SU-DHL-6 (cell line): ENCODE measurements around the gene TBC1D22A.

Experiments used
- H2AFZ ChIP-seq: fragments of 200-600 bp; sonication (generic); 2 replicates; pipeline ENCODE4 v1.6.1; 2014; ENCODE audit warnings: low read depth, mild to moderate bottlenecking, moderate library complexity, mixed read lengths, antibody characterized with exemption, low read length; ENCODE audit not compliant: severe bottlenecking
- H3F3A ChIP-seq: fragments of 200-600 bp; shearing (Covaris generic); 2 replicates; pipeline ENCODE4 v1.6.0; 2016; ENCODE audit warnings: antibody characterized with exemption, mild to moderate bottlenecking; ENCODE audit not compliant: insufficient read depth
- H3K27ac ChIP-seq: fragments of 200-600 bp; sonication (generic); 2 replicates; pipeline ENCODE4 v1.5.1; 2016; ENCODE audit warnings: low read depth, mild to moderate bottlenecking, low read length, moderate library complexity, mixed read lengths
- H3K27me3 ChIP-seq: fragments of 200-600 bp; sonication (generic), shearing (Covaris generic); 2 replicates; pipeline ENCODE4 v1.6.0; 2014; ENCODE audit warnings: mild to moderate bottlenecking, low read length
- H3K36me3 ChIP-seq: fragments of 200-600 bp; sonication (generic); 2 replicates; pipeline ENCODE4 v1.6.1; 2014; ENCODE audit warnings: mild to moderate bottlenecking, low read length, mixed read lengths
- H3K4me2 ChIP-seq: fragments of 300-600, 200-600 bp; shearing (Covaris generic), sonication (generic); 2 replicates; pipeline ENCODE4 v1.6.0; 2014; ENCODE audit warnings: low read length, low read depth, mild to moderate bottlenecking; ENCODE audit not compliant: poor library complexity, severe bottlenecking
- H3K4me3 ChIP-seq: fragments of 200-600 bp; sonication (generic); 2 replicates; pipeline ENCODE4 v1.5.1; 2014; ENCODE audit warnings: antibody characterized with exemption, low read length, mild to moderate bottlenecking, mixed read lengths; ENCODE audit not compliant: insufficient read depth, poor library complexity, severe bottlenecking
- H3K79me2 ChIP-seq: fragments of 200-600 bp; sonication (generic); 2 replicates; pipeline ENCODE4 v1.6.1; 2014; ENCODE audit warnings: mild to moderate bottlenecking, low read length, moderate library complexity; ENCODE audit not compliant: insufficient read depth
- H3K9ac ChIP-seq: fragments of 200-600 bp; sonication (generic); 2 replicates; pipeline ENCODE4 v1.7.0; 2014; ENCODE audit warnings: mild to moderate bottlenecking, low read length
- H3K9me2 ChIP-seq: fragments of 200-600 bp; sonication (generic); replicated peaks from 2 replicates; pipeline ENCODE4 v1.6.1; 2014; ENCODE audit warnings: low read length; ENCODE audit not compliant: insufficient read depth
- H3K9me3 ChIP-seq: fragments of 200-600 bp; sonication (generic); 2 replicates; pipeline ENCODE4 v1.6.1; 2014; ENCODE audit warnings: low read length, mixed read lengths; ENCODE audit not compliant: insufficient read depth
- H4K20me1 ChIP-seq: fragments of 200-600 bp; sonication (generic); 2 replicates; pipeline ENCODE4 v1.6.1; 2014; ENCODE audit warnings: low read depth, mild to moderate bottlenecking, antibody characterized with exemption, low read length, moderate library complexity, mixed read lengths
- EZH2phosphoT487 ChIP-seq: fragments of 200-600 bp; sonication (generic), shearing (Covaris generic); conservative IDR thresholded peaks from 2 replicates; pipeline ENCODE4 v1.6.1; 2018; ENCODE audit warnings: mild to moderate bottlenecking, antibody characterized with exemption, low read length, moderate library complexity, mixed read lengths
- TF ChIP-seq, protein P1 (sequence below): fragments of 200-600 bp; sonication (generic); IDR thresholded peaks from one replicate; pipeline ENCODE4 v1.5.1; 2017; ENCODE audit warnings: antibody characterized with exemption, mild to moderate bottlenecking, low read length, moderate library complexity; ENCODE audit not compliant: insufficient read depth, poor library complexity, severe bottlenecking

The TBC1D22A gene

DNA sequence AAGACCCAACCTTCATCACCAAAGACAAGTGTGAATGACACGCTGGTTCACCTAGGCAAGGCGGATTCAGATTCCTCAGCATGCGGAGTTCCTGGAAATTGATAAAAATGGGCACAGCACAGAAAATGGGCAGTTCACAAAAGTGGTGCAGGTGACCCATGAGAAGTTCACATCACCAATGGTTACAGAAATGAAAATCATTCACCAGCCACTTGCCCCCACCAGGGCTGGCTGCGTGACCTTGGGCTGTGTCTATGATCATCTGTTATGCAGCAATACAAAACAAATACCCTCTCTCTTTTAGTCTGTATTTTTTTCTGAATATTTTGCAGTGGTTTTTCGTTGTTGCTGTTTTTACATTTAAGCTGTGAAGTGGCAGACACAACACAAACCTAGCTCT lies 415.9 kb downstream of the TBC1D22A start:
- Histone ChIP-seq H4K20me1 (no peaks in the 10 kb centered on the region), H3K9ac (no peak overlapping the region), H2AFZ (no peak overlapping the region), H3K4me2 (no peak overlapping the region), H3K79me2 (no peaks in the 10 kb centered on the region), H3K27ac (no peak overlapping the region), H3F3A (no peaks in the 10 kb centered on the region), H3K36me3 (no peaks in the 10 kb centered on the region), H3K27me3 (no peaks in the 10 kb centered on the region), H3K4me3 (no peak overlapping the region), H3K9me2 (no peaks in the 10 kb centered on the region), H3K9me3 (no peaks in the 10 kb centered on the region)
- no peak for TF ChIP-seq EZH2phosphoT487
- TF ChIP-seq, protein P1, sequence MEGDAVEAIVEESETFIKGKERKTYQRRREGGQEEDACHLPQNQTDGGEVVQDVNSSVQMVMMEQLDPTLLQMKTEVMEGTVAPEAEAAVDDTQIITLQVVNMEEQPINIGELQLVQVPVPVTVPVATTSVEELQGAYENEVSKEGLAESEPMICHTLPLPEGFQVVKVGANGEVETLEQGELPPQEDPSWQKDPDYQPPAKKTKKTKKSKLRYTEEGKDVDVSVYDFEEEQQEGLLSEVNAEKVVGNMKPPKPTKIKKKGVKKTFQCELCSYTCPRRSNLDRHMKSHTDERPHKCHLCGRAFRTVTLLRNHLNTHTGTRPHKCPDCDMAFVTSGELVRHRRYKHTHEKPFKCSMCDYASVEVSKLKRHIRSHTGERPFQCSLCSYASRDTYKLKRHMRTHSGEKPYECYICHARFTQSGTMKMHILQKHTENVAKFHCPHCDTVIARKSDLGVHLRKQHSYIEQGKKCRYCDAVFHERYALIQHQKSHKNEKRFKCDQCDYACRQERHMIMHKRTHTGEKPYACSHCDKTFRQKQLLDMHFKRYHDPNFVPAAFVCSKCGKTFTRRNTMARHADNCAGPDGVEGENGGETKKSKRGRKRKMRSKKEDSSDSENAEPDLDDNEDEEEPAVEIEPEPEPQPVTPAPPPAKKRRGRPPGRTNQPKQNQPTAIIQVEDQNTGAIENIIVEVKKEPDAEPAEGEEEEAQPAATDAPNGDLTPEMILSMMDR: no peak

DNA sequence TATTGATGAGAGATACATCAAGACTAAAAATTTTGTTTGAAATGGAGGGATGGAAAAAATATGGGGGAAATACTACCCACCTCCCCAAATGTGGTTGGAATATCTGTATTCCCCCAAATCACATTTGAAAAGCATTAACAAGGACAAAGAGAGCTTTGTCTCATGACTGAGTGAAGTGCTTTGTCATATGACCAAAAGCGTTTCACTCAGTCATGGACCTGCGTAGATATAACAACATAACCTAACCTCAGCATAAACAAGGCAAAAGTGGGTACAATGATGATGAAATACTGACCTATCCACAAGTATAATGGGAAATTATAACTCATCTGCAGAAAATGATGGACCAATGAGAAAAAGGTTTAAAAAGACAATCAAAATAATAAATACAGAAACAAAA lies 418.3 kb downstream of the TBC1D22A start:
- no peaks in the 10 kb centered on the region for H4K20me1 ChIP-seq
- no peak overlapping the region for H3K4me2 ChIP-seq
- no peak overlapping the region for H3K27ac ChIP-seq
- no peaks in the 10 kb centered on the region for H3F3A ChIP-seq
- H2AFZ ChIP-seq: no peak overlapping the region
- no peak overlapping the region for H3K4me3 ChIP-seq
- no peaks in the 10 kb centered on the region for H3K36me3 ChIP-seq
- H3K9me3 ChIP-seq: no peaks in the 10 kb centered on the region
- H3K27me3 ChIP-seq: no peaks in the 10 kb centered on the region
- TF ChIP-seq, protein P1: no peak
- TF ChIP-seq EZH2phosphoT487: no peak
- H3K79me2 ChIP-seq: no peaks in the 10 kb centered on the region
- H3K9me2 ChIP-seq: no peaks in the 10 kb centered on the region
- H3K9ac ChIP-seq: no peak overlapping the region

DNA sequence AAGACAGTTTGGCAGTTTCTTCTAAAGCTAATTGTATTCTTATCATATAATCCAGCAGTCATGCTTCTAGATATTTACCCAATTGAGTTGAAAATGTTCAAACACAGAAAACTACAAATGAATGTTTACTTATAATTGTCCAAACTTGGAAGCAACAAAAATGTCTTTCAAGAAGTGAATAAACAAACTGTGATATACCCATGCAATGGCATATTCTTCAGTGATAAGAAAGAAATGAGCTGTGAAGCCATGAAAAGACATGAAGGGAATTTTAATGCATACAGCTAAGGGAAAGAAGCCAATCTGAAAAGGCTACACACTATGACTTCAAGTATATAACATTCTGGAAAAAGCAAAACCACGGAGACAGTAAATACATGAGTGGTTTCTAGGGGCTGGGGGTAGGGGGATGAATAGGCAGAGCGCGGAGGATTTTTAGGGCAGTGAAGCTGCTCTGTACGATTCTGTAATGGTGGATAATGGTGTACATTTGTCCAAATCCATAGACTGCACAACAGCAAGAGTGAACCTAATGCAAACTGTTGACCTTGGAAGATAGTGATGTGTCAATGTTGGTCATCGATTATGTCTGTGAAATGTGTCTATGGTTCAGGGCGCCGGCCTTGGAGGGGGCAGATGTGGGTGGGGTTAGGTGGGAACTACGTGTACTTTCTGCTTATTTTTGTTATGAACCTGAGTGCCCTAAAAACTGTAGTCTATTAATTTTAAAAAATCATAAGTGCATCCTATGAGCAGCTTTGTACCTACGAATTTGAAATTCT lies 424.9 kb downstream of the TBC1D22A start:
- H3K79me2 ChIP-seq: no peaks in the 10 kb centered on the region
- no peaks in the 10 kb centered on the region for H3F3A ChIP-seq

More for the DNA sequence above, 424.9 kb downstream of the TBC1D22A start:
- Histone ChIP-seq H3K9me3 (no peaks in the 10 kb centered on the region), H4K20me1 (no peaks in the 10 kb centered on the region), H3K4me2 (no peak overlapping the region), H3K9me2 (no peaks in the 10 kb centered on the region), H3K9ac (no peak overlapping the region), H2AFZ (no peak overlapping the region), H3K27me3 (no peaks in the 10 kb centered on the region), H3K4me3 (no peak overlapping the region), H3K36me3 (no peaks in the 10 kb centered on the region), H3K27ac (no peak overlapping the region)
- TF ChIP-seq, protein P1: no peak
- no peak for TF ChIP-seq EZH2phosphoT487
